Stromal cell of bone marrow (primary cell): ENCODE data around the gene MED22.

Experiments used
- DNase-seq: peaks from one replicate; pipeline ENCODE4 v3.0.0-alpha.2; 2012; ENCODE audit warnings: low read depth

Gene MED22

GRCh38 chr9:133375724-133376654, 28.1 kb upstream of the MED22 start, which contains the start of the genes STKLD1 and SURF4:
Gene STKLD1, plus strand, starts transcription at chr9:133376366. Its CDS starts 108 bp downstream, at chr9:133376474.
Gene SURF4, minus strand, starts transcription at chr9:133376060. Its CDS starts 91 bp downstream, at chr9:133375969.
- DNase-seq, result peak; percentile 94

GRCh38 chr9:133375116-133375723, 27.3 kb upstream of the MED22 start:
- no peak for DNase-seq

GRCh38 chr9:133374612-133375115, 26.7 kb upstream of the MED22 start:
- DNase-seq, result peak; percentile 45

- DNase-seq, result no peak
Observed at GRCh38 chr9:133372144-133372543, 24.2 kb upstream of the MED22 start.

- DNase-seq, result no peak
Observed at GRCh38 chr9:133371261-133371711, 23.4 kb upstream of the MED22 start.

- DNase-seq, result no peak
Observed at GRCh38 chr9:133370685-133371084, 22.8 kb upstream of the MED22 start.

GRCh38 chr9:133369933-133370332, 22.0 kb upstream of the MED22 start:
- DNase-seq, result no peak

- no peak for DNase-seq
Observed at GRCh38 chr9:133369422-133369821, 21.5 kb upstream of the MED22 start.

- DNase-seq, result no peak
Observed at GRCh38 chr9:133368249-133368881, 20.4 kb upstream of the MED22 start.

- no peak for DNase-seq
Observed at GRCh38 chr9:133367778-133368177, 19.8 kb upstream of the MED22 start.

GRCh38 chr9:133367221-133367620, 19.3 kb upstream of the MED22 start:
- no peak for DNase-seq

- no peak for DNase-seq
Observed at GRCh38 chr9:133366435-133366834, 18.5 kb upstream of the MED22 start.

- DNase-seq, result no peak
Observed at GRCh38 chr9:133362359-133363044, 14.6 kb upstream of the MED22 start.

- no peak for DNase-seq
Observed at GRCh38 chr9:133361507-133362092, 13.7 kb upstream of the MED22 start.

GRCh38 chr9:133360400-133361393, 12.8 kb upstream of the MED22 start:
- no peak for DNase-seq

- no peak for DNase-seq
Observed at GRCh38 chr9:133359399-133360175, 11.7 kb upstream of the MED22 start.

GRCh38 chr9:133357656-133358055, 9.7 kb upstream of the MED22 start:
- no peak for DNase-seq

- DNase-seq, result peak; percentile 64
Observed at GRCh38 chr9:133356391-133357091, 8.6 kb upstream of the MED22 start, which contains the start of the genes SURF1 and SURF2. Gene SURF1, minus strand, starts transcription at chr9:133356487. Its CDS starts 34 bp downstream, at chr9:133356453. Gene SURF2, plus strand, starts transcription at chr9:133356550. Its CDS starts 43 bp downstream, at chr9:133356593.
